Astrocyte of the cerebellum (primary cell): ENCODE measurements around the gene NR1I2.

Source experiments
- DNase-seq: peaks from one replicate; pipeline ENCODE4 v3.0.0-alpha.2; 2011; ENCODE audit warnings: low read depth
- H3K4me3 ChIP-seq: 2 replicates; pipeline ENCODE4 v1.5.1; 2011; ENCODE audit warnings: mild to moderate bottlenecking, low read depth, low read length, moderate library complexity
- in situ Hi-C: cut with HindIII; loops from 2 replicates; pipeline ENCODE4 v1.10.0; 2017; ENCODE audit warnings: low sequenced_read_pairs
- TF ChIP-seq, protein P1 (sequence below): IDR thresholded peaks from 2 replicates; pipeline ENCODE4 v1.5.1; 2012; ENCODE audit warnings: low read length, low read depth, moderate library complexity, mild to moderate bottlenecking; ENCODE audit errors: missing control alignments

The NR1I2 gene

DNA sequence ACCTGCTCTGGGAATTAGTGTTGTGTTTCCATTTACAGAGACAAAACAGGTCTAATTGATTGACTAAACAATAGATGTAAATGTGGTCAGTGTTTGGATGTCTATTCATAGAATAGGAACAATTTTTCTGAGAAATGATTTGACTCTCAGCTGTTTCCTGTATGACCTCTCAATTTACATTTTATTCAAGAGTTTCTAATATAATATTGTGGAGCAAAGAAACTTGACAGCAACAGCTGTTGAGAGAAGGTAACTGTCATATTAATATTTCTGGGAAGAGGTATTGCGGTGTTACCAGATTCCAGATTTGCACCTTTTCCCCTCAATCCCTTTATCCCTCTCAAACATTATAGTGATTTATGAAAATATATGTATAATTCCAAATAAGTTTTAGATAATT, 3.7 kb upstream of the NR1I2 start:
- DNase-seq: no peak
- no peak overlapping the region for H3K4me3 ChIP-seq
- in situ Hi-C loops: no loop called here
- TF ChIP-seq, protein P1, sequence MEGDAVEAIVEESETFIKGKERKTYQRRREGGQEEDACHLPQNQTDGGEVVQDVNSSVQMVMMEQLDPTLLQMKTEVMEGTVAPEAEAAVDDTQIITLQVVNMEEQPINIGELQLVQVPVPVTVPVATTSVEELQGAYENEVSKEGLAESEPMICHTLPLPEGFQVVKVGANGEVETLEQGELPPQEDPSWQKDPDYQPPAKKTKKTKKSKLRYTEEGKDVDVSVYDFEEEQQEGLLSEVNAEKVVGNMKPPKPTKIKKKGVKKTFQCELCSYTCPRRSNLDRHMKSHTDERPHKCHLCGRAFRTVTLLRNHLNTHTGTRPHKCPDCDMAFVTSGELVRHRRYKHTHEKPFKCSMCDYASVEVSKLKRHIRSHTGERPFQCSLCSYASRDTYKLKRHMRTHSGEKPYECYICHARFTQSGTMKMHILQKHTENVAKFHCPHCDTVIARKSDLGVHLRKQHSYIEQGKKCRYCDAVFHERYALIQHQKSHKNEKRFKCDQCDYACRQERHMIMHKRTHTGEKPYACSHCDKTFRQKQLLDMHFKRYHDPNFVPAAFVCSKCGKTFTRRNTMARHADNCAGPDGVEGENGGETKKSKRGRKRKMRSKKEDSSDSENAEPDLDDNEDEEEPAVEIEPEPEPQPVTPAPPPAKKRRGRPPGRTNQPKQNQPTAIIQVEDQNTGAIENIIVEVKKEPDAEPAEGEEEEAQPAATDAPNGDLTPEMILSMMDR: no peak

DNA sequence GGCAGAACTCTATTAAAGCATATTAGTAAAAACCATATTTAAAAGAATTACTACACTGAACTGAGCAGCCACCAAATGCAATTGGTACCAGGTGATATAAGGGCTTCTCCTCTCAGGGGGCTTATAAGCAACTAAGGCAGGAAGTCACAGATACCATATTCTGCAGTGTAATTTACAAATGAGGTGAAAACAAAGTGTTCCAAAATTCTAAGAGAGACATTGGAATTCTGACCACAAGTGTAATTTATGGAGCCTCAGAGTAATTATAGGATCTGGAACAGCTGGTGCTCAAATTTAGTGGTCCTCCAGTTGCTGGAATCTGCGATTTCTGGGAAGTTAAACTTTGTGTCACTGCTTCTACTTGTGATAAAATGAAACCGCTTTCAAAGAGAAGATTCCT, 3.1 kb upstream of the NR1I2 start:
- H3K4me3 ChIP-seq: no peak overlapping the region
- TF ChIP-seq, protein P1: no peak
- in situ Hi-C loops: no loop called here
- DNase-seq: no peak

DNA sequence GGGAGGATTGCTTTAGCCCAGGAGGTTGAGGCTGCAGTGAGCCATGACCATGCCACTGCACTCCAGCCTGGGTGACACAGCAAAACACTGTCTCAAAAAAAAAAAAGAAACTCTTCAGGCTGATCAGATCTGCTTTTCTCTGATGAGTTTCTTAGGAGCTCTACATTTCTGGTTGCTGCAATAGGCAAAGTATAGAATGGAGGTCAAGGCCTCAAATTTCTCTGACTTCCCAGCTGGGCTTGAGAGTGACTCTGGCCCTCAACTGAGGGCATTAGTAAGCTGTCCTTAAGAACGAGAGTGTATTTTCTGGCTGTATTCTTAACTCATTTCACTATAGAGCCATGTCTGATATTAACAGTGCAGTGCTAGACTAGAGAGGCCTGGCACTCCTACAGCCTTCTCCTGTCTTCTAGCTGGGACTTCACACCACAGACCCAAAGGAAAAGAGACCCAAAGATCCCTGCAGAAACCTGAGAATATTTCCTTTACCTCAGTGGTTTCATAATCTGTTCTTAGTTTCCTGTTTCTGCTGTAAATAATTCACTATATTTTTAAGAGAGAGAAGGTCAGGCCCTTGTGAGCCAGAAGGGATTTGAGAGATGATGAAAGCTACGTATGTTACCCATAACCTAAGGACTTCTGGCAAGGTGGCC, 2.0 kb upstream of the NR1I2 start:
- TF ChIP-seq, protein P1: no peak
- in situ Hi-C loops: no loop called here
- no peak overlapping the region for H3K4me3 ChIP-seq
- DNase-seq: no peak

DNA sequence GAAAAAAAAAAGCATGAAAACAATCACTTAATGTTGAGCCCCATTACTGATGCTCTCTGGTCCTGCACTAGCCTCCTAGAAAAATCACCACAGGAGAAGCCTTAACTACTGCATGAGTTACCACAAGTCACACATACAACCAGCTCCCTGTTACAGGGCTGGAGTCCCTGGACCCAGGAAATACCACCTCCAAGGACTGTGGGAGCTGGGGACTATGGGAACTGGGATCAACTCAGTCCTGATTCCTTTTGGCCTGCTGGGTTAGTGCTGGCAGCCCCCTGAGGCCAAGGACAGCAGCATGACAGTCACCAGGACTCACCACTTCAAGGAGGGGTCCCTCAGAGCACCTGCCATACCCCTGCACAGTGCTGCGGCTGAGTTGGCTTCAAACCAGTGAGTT, 559 bp downstream of the NR1I2 start:
- in situ Hi-C loops: no loop called here
- TF ChIP-seq, protein P1: no peak
- DNase-seq: no peak
- H3K4me3 ChIP-seq: no peak overlapping the region

DNA sequence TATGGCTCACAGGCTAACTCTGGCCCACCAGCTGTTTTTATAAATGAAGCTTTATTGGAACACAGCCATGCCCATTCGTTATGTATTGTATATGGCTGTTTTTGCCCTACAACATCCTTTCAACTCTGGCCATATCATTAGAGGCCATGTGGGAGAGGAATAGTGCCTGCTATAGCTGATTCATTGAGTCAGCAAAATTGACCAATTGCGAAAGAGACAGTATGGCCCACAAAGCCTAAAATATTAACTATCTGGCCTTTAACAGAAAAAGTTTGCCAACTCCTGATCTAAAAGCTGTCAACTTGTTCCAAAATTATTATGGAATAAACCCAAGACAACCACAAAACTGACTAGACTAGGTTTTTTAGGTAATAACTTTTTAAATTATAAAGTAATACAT, 1.4 kb downstream of the NR1I2 start:
- DNase-seq: no peak
- in situ Hi-C loops: no loop called here
- H3K4me3 ChIP-seq: no peak overlapping the region
- TF ChIP-seq, protein P1: no peak

DNA sequence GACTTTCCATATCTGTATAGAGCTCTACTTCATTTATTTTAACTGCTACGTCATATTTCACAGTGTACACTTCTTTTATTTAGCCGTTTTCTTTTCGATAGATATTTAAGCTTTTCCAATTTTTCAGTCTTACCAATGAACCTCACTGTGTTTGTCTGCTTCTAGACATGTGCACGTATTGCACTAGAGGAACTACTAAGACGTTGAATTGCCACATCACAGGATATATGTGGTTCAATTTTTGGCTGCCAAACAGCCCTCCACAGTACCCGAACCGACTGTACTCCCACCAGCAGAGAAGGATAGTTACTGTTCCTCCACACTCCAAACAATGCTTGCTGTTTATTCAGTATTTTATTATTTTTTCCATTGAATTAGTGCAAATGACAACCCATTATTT, 2.0 kb downstream of the NR1I2 start:
- in situ Hi-C loops: no loop called here
- DNase-seq: no peak
- H3K4me3 ChIP-seq: no peak overlapping the region
- TF ChIP-seq, protein P1: no peak
